A549 (cell line): Measurements from ENCODE around the gene C1orf146. TPM values are rescaled to one million over a fixed set of nuclear protein-coding genes. Genes with fewer than 3 reads are reported as not detected.
"Not testable (repeated sequence)": the region's sequence is repeated elsewhere in the genome, so short reads cannot be mapped to it uniquely, and the experiment has no call there.

Experiments used
- ATAC-seq, 2 experiments: fragments of 200-7000 bp in 1 of 2; fragments of >200 bp in 1 of 2; cut with Nextera tagmentation in 1 of 2; cut with Tn5 transposase in 1 of 2; 3 replicates each; pipeline versions ENCODE4 v1.8.0 to v1.9.1; 2018 to 2020; ENCODE audit warnings: mild to moderate bottlenecking in 1 of 2, moderate library complexity in 1 of 2
- CTCF ChIA-PET: fragments of 300-600 bp; sonication (Branson Sonifier 250); formaldehyde crosslinking; extraction: SDS; loops from one replicate; lab custom pipeline; 2021; ENCODE audit warnings: antibody characterized with exemption, inconsistent platforms; lab: Yijun Ruan, JAX
- POLR2A ChIA-PET: fragments of 350-600 bp; formaldehyde crosslinking; extraction: SDS; loops from one replicate; lab custom pipeline; 2021; ENCODE audit warnings: antibody characterized with exemption, inconsistent platforms; lab: Yijun Ruan, JAX
- DNase-seq, 2 experiments: peaks; one replicate each; pipeline versions ENCODE4 v3.0.0 to v3.0.0-alpha.2; 2011 to 2016; ENCODE audit warnings: low read depth in 1 of 2, low spot score in 1 of 2
- FAIRE-seq: peaks from 2 replicates; lab custom pipeline; 2011; peaks lifted over from hg19 to GRCh38; lab: Jason Lieb, UNC
- H3K27ac ChIP-seq, 2 experiments: fragments of >200 bp; sonication (Bioruptor Twin); formaldehyde crosslinking; 3 replicates each; pipeline ENCODE4 v1.5.1; 2016 to 2017
- H3K4me1 ChIP-seq: fragments of >200 bp; sonication (Bioruptor Twin); formaldehyde crosslinking; 3 replicates; pipeline ENCODE4 v1.6.1; 2016
- H3K4me2 ChIP-seq: fragments of >200 bp; sonication (Bioruptor Twin); formaldehyde crosslinking; 3 replicates; pipeline ENCODE4 v1.6.1; 2016
- H3K4me3 ChIP-seq: fragments of >200 bp; sonication (Bioruptor Twin); formaldehyde crosslinking; 3 replicates; pipeline ENCODE4 v1.5.1; 2016
- H3K9me3 ChIP-seq: fragments of >200 bp; sonication (Bioruptor Twin); formaldehyde crosslinking; 3 replicates; pipeline ENCODE4 v1.6.1; 2016
- BHLHE40 ChIP-seq: IDR thresholded peaks from 2 replicates; pipeline ENCODE4 v1.6.1; 2012; ENCODE audit warnings: low read depth, low read length, inconsistent platforms
- CEBPB ChIP-seq, 2 experiments: fragments of >200 bp in 1 of 2; sonication (Bioruptor Twin) in 1 of 2; formaldehyde crosslinking in 1 of 2; IDR thresholded peaks; 2 replicates each; pipeline ENCODE4 v1.6.1; 2012 to 2016
- EHF ChIP-seq: fragments of 250-450 bp; sonication (Bioruptor Pico); IDR thresholded peaks from 2 replicates; pipeline ENCODE4 v1.5.0; 2020; ENCODE audit warnings: mild to moderate bottlenecking
- ESRRA ChIP-seq: fragments of 150-350 bp; IDR thresholded peaks from 2 replicates; pipeline ENCODE4 v1.6.1; 2014; ENCODE audit warnings: mild to moderate bottlenecking, low read length, borderline replicate concordance
- FOSB ChIP-seq: fragments of 250-450 bp; sonication (Bioruptor Pico); IDR thresholded peaks from 2 replicates; pipeline ENCODE4 v1.5.0; 2020; ENCODE audit warnings: mild to moderate bottlenecking, moderate library complexity
- FOSL2 ChIP-seq, 2 experiments: fragments of 450-650 bp in 1 of 2; fragments of >200 bp in 1 of 2; sonication (Bioruptor Twin) in 1 of 2; formaldehyde crosslinking; IDR thresholded peaks; 2 replicates each; pipeline versions ENCODE4 v1.5.0 to v1.6.1; 2016 to 2020; ENCODE audit warnings: mild to moderate bottlenecking in 1 of 2, moderate library complexity in 1 of 2
- FOXS1 ChIP-seq: fragments of 250-450 bp; sonication (Bioruptor Pico); IDR thresholded peaks from 2 replicates; pipeline ENCODE4 v1.5.0; 2020; ENCODE audit warnings: mild to moderate bottlenecking, moderate library complexity
- HOXB5 ChIP-seq: fragments of 250-450 bp; sonication (Bioruptor Pico); IDR thresholded peaks from 2 replicates; pipeline ENCODE4 v1.5.0; 2020; ENCODE audit warnings: mild to moderate bottlenecking, moderate library complexity
- JUN ChIP-seq, 2 experiments: fragments of >200 bp; sonication (Bioruptor Twin); formaldehyde crosslinking; IDR thresholded peaks; 2 replicates in 1 of 2; 3 replicates in 1 of 2; pipeline ENCODE4 v1.6.1; 2016 to 2017
- JUNB ChIP-seq: fragments of >200 bp; sonication (Bioruptor Twin); formaldehyde crosslinking; IDR thresholded peaks from 2 replicates; pipeline ENCODE4 v1.6.1; 2016
- KDM1A ChIP-seq: fragments of 200-600 bp; sonication (generic); IDR thresholded peaks from 2 replicates; pipeline ENCODE4 v1.6.1; 2016; ENCODE audit warnings: low read depth, mild to moderate bottlenecking
- MAZ ChIP-seq: fragments of 150-350 bp; IDR thresholded peaks from 2 replicates; pipeline ENCODE4 v1.6.1; 2014; ENCODE audit warnings: antibody characterized with exemption, low read depth, low read length, borderline replicate concordance
- MYC ChIP-seq: IDR thresholded peaks from 2 replicates; pipeline ENCODE4 v1.6.1; 2012; ENCODE audit warnings: mild to moderate bottlenecking, inconsistent platforms, low read length, improper control_type of control experiment, borderline replicate concordance
- NPAS2 ChIP-seq: fragments of 250-450 bp; sonication (Bioruptor Pico); IDR thresholded peaks from 2 replicates; pipeline ENCODE4 v1.8.0; 2022; ENCODE audit warnings: mild to moderate bottlenecking, moderate library complexity, borderline replicate concordance
- NR3C1 ChIP-seq: fragments of >200 bp; sonication (Bioruptor Twin); formaldehyde crosslinking; IDR thresholded peaks from 3 replicates; pipeline ENCODE4 v1.6.1; 2017
- POLR2AphosphoS2 ChIP-seq: conservative IDR thresholded peaks from 2 replicates; pipeline ENCODE4 v1.6.1; 2012; ENCODE audit warnings: low read length, improper control_type of control experiment, inconsistent platforms
- RFX5 ChIP-seq: fragments of 450-650 bp; IDR thresholded peaks from 2 replicates; pipeline ENCODE4 v1.7.1; 2014; ENCODE audit warnings: antibody characterized with exemption, mild to moderate bottlenecking, moderate library complexity
- ZC3H11A ChIP-seq: fragments of 450-650 bp; IDR thresholded peaks from 2 replicates; pipeline ENCODE4 v1.6.1; 2014; ENCODE audit warnings: antibody characterized with exemption, mild to moderate bottlenecking
- ZSCAN20 ChIP-seq: fragments of 250-450 bp; sonication (Bioruptor Pico); IDR thresholded peaks from 2 replicates; pipeline ENCODE4 v1.8.0; 2022; ENCODE audit warnings: mild to moderate bottlenecking, moderate library complexity
- WGBS: methylation state at CpG from one replicate; pipeline ENCODE4 v1.1.6; 2017; ENCODE audit errors: missing lambda C conversion rate; 5-methylcytosine and 5-hydroxymethylcytosine counted together
- polyA plus RNA-seq, 4 experiments: library from polyadenylated mRNA; depleted of rRNA in 3 of 4; stranded (reverse); fragments of >200 nt; fragmentation: RNase III in 1 of 4; extraction: RNeasy Plus Mini Kit Qiagen cat#74134 plus additional on column Dnase treatment in 1 of 4; gene quantifications; 2 replicates in 3 of 4; 3 replicates in 1 of 4; pipeline ENCODE4 v1.2.3, GENCODE V29; 2011 to 2017
- TF ChIP-seq, protein P1 (sequence below): IDR thresholded peaks from 2 replicates; pipeline ENCODE4 v1.6.1; 2012
- TF ChIP-seq, protein P2 (sequence below): fragments of 250-450 bp; sonication (Bioruptor Pico); IDR thresholded peaks from 2 replicates; pipeline ENCODE4 v1.5.0; 2020; ENCODE audit warnings: low read depth, mild to moderate bottlenecking, moderate library complexity
- TF ChIP-seq, protein P3 (sequence below): fragments of 450-650 bp; IDR thresholded peaks from 2 replicates; pipeline ENCODE4 v1.6.1; 2014; ENCODE audit warnings: antibody characterized with exemption
- TF ChIP-seq, protein P4 (sequence below): IDR thresholded peaks from 2 replicates; pipeline ENCODE4 v1.6.1; 2012; ENCODE audit warnings: low read depth, borderline replicate concordance
- TF ChIP-seq, protein P5 (sequence below): fragments of 250-450 bp; sonication (Bioruptor Pico); IDR thresholded peaks from 2 replicates; pipeline ENCODE4 v1.5.0; 2021; ENCODE audit warnings: mild to moderate bottlenecking, moderate library complexity, borderline replicate concordance

The C1orf146 gene
- polyA plus RNA-seq, 2 of the 4 experiments (the other 2 are of a cell fraction), result not detected

DNA sequence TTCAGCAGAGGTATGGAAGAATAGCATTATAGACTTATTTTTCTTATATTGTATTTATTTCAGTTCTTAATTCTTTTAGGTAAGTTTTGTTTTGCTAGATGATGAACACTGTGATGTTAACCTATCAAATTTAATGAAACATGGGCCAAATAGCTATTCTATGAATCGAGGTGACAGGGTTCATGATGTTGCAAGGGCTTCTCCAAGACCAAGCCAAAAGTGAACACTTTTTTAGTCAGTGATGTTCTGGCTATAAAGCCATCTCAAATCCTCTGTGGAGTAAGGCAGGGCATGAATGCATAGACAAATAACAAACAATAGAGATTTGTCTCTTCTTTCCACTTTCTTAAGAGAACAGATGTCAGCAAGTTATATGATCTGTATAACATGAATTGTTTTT lies 26.7 kb downstream of the C1orf146 start:
- Histone ChIP-seq H3K4me3 (no peak overlapping the region), H3K9me3 (no peaks in the 10 kb centered on the region)
- ATAC-seq, result no peak
- CTCF ChIA-PET, result no interaction called here
- TF ChIP-seq, protein P1, sequence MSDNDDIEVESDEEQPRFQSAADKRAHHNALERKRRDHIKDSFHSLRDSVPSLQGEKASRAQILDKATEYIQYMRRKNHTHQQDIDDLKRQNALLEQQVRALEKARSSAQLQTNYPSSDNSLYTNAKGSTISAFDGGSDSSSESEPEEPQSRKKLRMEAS, result no peak
- no peak for TF ChIP-seq ZC3H11A
- TF ChIP-seq MYC, result no peak
- no peak for TF ChIP-seq CEBPB (IDR thresholded peaks at IDR 0.05)
- TF ChIP-seq POLR2AphosphoS2, result no peak
- TF ChIP-seq BHLHE40, result no peak
- TF ChIP-seq, protein P2, sequence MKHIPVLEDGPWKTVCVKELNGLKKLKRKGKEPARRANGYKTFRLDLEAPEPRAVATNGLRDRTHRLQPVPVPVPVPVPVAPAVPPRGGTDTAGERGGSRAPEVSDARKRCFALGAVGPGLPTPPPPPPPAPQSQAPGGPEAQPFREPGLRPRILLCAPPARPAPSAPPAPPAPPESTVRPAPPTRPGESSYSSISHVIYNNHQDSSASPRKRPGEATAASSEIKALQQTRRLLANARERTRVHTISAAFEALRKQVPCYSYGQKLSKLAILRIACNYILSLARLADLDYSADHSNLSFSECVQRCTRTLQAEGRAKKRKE, result no peak
- TF ChIP-seq, all 56 proteins: peak for 0
- FAIRE-seq (no peak), DNase-seq (no peak)
- H3K4me2 ChIP-seq, result no peak overlapping the region
- WGBS, result 90% methylated on average over 1 of the region's 1 CpG
- H3K27ac ChIP-seq, result no peak overlapping the region
- no peaks in the 10 kb centered on the region for H3K4me1 ChIP-seq
- POLR2A ChIA-PET, result no interaction called here

DNA sequence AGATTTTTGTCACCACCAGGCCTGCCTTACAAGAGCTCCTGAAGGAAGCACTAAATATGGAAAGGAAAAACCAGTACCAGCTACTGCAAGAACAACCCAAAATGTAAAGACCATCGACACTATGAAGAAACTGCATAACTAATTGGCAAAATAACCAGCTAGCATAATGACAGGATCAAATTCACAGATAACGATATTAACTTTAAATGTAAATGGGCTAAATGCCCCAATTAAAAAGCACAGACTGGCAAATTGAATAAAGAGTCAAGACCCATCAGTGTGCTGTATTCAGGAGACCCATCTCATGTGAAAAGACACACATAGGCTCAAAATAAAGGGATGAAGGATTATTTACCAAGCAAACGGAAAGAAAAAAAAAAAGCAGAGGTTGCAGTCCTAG lies 37.0 kb downstream of the C1orf146 start:
- 63% methylated on average over 3 of the region's 3 CpGs for WGBS
- DNase-seq, POLR2A ChIA-PET, H3K4me2 ChIP-seq, FAIRE-seq, H3K9me3 ChIP-seq, H3K4me3 ChIP-seq, H3K27ac ChIP-seq, ATAC-seq, H3K4me1 ChIP-seq: not testable (repeated sequence)
- CTCF ChIA-PET, result interaction anchor here (0.6 kb wide), 1 partner anchor 578 kb away, joined by 3 read pairs; no protein-coding TSS in a partner anchor

DNA sequence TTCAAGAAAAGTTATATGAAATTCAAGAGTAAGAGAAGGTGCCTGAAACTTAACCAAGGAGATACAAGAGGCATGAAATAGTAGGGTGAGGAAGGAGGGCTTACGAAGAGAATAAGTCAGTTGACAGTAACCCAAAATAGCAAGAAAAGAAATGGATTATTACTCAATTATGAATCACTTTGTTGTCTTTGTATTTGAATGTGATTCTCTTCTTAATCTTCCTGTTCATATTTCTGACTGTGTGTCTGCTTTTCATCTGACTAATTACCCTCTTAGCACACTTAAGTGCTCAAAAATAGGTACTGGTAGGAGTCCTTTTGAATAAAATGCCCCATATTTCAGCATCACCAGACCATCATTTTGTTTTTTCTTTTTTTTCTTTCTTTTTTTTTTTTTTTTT lies 41.6 kb downstream of the C1orf146 start:
- TF ChIP-seq ZSCAN20 (CRISPR knock-in tag) (no peak), JUN (IDR thresholded peaks at IDR 0.05) (no peak), KDM1A (no peak), FOSB (no peak), MAZ (no peak), RFX5 (no peak), EHF (CRISPR knock-in tag) (no peak), FOXS1 (CRISPR knock-in tag) (no peak), NR3C1 (no peak), HOXB5 (CRISPR knock-in tag) (no peak), NPAS2 (CRISPR knock-in tag) (no peak), JUNB (no peak), FOSL2 (IDR thresholded peaks at IDR 0.05) (no peak), FOSL2 (CRISPR knock-in tag; IDR thresholded peaks at IDR 0.05) (no peak), ESRRA (no peak)
- TF ChIP-seq, protein P3, sequence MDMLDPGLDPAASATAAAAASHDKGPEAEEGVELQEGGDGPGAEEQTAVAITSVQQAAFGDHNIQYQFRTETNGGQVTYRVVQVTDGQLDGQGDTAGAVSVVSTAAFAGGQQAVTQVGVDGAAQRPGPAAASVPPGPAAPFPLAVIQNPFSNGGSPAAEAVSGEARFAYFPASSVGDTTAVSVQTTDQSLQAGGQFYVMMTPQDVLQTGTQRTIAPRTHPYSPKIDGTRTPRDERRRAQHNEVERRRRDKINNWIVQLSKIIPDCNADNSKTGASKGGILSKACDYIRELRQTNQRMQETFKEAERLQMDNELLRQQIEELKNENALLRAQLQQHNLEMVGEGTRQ, result no peak
- TF ChIP-seq, protein P4, sequence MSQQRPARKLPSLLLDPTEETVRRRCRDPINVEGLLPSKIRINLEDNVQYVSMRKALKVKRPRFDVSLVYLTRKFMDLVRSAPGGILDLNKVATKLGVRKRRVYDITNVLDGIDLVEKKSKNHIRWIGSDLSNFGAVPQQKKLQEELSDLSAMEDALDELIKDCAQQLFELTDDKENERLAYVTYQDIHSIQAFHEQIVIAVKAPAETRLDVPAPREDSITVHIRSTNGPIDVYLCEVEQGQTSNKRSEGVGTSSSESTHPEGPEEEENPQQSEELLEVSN, result no peak
- TF ChIP-seq, protein P5, sequence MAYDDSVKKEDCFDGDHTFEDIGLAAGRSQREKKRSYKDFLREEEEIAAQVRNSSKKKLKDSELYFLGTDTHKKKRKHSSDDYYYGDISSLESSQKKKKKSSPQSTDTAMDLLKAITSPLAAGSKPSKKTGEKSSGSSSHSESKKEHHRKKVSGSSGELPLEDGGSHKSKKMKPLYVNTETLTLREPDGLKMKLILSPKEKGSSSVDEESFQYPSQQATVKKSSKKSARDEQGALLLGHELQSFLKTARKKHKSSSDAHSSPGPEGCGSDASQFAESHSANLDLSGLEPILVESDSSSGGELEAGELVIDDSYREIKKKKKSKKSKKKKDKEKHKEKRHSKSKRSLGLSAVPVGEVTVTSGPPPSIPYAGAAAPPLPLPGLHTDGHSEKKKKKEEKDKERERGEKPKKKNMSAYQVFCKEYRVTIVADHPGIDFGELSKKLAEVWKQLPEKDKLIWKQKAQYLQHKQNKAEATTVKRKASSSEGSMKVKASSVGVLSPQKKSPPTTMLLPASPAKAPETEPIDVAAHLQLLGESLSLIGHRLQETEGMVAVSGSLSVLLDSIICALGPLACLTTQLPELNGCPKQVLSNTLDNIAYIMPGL (CRISPR knock-in tag), result no peak
- no peak overlapping the region for H3K4me2 ChIP-seq
- no peaks in the 10 kb centered on the region for H3K9me3 ChIP-seq
- no peak overlapping the region for H3K4me3 ChIP-seq
- H3K4me1 ChIP-seq, result no peaks in the 10 kb centered on the region
- FAIRE-seq (no peak), DNase-seq (no peak), ATAC-seq (no peak)
- no peak overlapping the region for H3K27ac ChIP-seq
- ChIA-PET POLR2A (no interaction called here), CTCF (no interaction called here)
- 91% methylated on average over 1 of the region's 1 CpG for WGBS
